GM10266 (cell line): Measurements from ENCODE around the gene HACD2.
A peak's percentile ranks its signal among the peaks of the same experiment; 100 is the strongest.

ENCODE experiments used
- DNase-seq: peaks from one replicate; pipeline ENCODE4 v3.0.0; 2012; ENCODE audit errors: extremely low spot score
- CTCF ChIP-seq: IDR thresholded peaks from 2 replicates; pipeline ENCODE4 v1.5.1; 2012; ENCODE audit warnings: mild to moderate bottlenecking, low read depth; ENCODE audit not compliant: control insufficient read depth, insufficient read depth; ENCODE audit errors: missing control alignments

HACD2 gene

GRCh38 chr3:123595396-123596180 lies 10.7 kb upstream of the HACD2 start:
- no peak for TF ChIP-seq CTCF
- DNase-seq: no peak

GRCh38 chr3:123593381-123593780 lies 8.5 kb upstream of the HACD2 start:
- no peak for TF ChIP-seq CTCF
- DNase-seq: no peak

GRCh38 chr3:123590685-123591450 lies 6.0 kb upstream of the HACD2 start:
- no peak for TF ChIP-seq CTCF
- no peak for DNase-seq

- TF ChIP-seq CTCF: no peak
- DNase-seq: no peak
These were observed 2.5 kb upstream of the HACD2 start for GRCh38 chr3:123587401-123587800.

- TF ChIP-seq CTCF: no peak
- no peak for DNase-seq
These were observed 2.1 kb upstream of the HACD2 start for GRCh38 chr3:123586968-123587367.

GRCh38 chr3:123586131-123586530 lies 1.3 kb upstream of the HACD2 start:
- peak; percentile 25 for DNase-seq

More at GRCh38 chr3:123586131-123586530, 1.3 kb upstream of the HACD2 start:
- no peak for TF ChIP-seq CTCF
